Measurements from ENCODE around the gene SORCS2.

- TF ChIP-seq CTCF (IDR thresholded peaks at IDR 0.05; ENCODE audit: poor library complexity, severe bottlenecking) = no peak
- TF ChIP-seq EZH2 (IDR thresholded peaks at IDR 0.05; ENCODE audit: borderline replicate concordance, insufficient read depth, low read length, poor library complexity, severe bottlenecking) = no peak
- TF ChIP-seq REST (IDR thresholded peaks at IDR 0.05; ENCODE audit: borderline replicate concordance) = no peak
- no peak for TF ChIP-seq POLR2AphosphoS5 (IDR thresholded peaks at IDR 0.05)
- TF ChIP-seq RAD21 (conservative IDR thresholded peaks at IDR 0.05) = no peak
- TF ChIP-seq TAF1 (IDR thresholded peaks at IDR 0.05; ENCODE audit: low read depth) = no peak
- TF ChIP-seq EP300 (conservative IDR thresholded peaks at IDR 0.05; ENCODE audit: poor library complexity, severe bottlenecking) = no peak
These were observed 594.7 kb downstream of the SORCS2 start for GRCh38 chr4:7787067-7787466.

All from neural cell (in vitro differentiated cells).